K562 (cell line): ENCODE data around the gene ACBD4. TPM values are rescaled to one million over a fixed set of nuclear protein-coding genes. Genes with fewer than 3 reads are reported as not detected.
A peak's percentile ranks its signal among the peaks of the same experiment; 100 is the strongest.

Experiments used
- DDX20 ChIP-seq: fragments of 450-650 bp; IDR thresholded peaks from 2 replicates; pipeline ENCODE4 v1.6.1; 2016; ENCODE audit warnings: missing genetic modification characterization, low read depth, mild to moderate bottlenecking, missing compliant biosample characterization, moderate library complexity
- KDM1A ChIP-seq, 2 experiments: fragments of 450-650 bp; IDR thresholded peaks; 2 replicates each; pipeline ENCODE4 v1.6.1; 2016; ENCODE audit warnings: mild to moderate bottlenecking in 2 of 2
- RBBP5 ChIP-seq: fragments of 200-600 bp; sonication (generic); IDR thresholded peaks from 2 replicates; pipeline ENCODE4 v1.6.1; 2012; ENCODE audit warnings: borderline replicate concordance, mild to moderate bottlenecking, low read length, control low read depth, inconsistent platforms; ENCODE audit not compliant: insufficient read depth, poor library complexity, severe bottlenecking
- SIX5 ChIP-seq, 2 experiments: IDR thresholded peaks; 2 replicates each; pipeline ENCODE4 v1.6.1; 2011; ENCODE audit warnings: low read length in 2 of 2, borderline replicate concordance in 1 of 2, low read depth in 1 of 2, mild to moderate bottlenecking in 1 of 2, moderate library complexity in 1 of 2; ENCODE audit not compliant: insufficient read depth in 1 of 2
- TCF7L2 ChIP-seq: fragments of 150-350 bp; IDR thresholded peaks from 2 replicates; pipeline ENCODE4 v1.6.1; 2016; ENCODE audit warnings: low read depth, mild to moderate bottlenecking, low read length, moderate library complexity
- ZKSCAN1 ChIP-seq: fragments of 150-350 bp; IDR thresholded peaks from 2 replicates; pipeline ENCODE4 v1.6.1; 2016; ENCODE audit warnings: low read depth, low read length
- polyA plus RNA-seq, 8 experiments: library from polyadenylated mRNA; depleted of rRNA in 4 of 8; stranded (reverse) in 5 of 8; unstranded in 3 of 8; fragments of >200 nt; fragmentation: Nextera tagmentation in 2 of 8; fragmentation: Illumina TruSeq in 1 of 8; extraction: Ambion mirVana in 2 of 8; extraction: Trizol in 1 of 8; gene quantifications; 2 replicates each; pipeline versions ENCODE4 v1.2.1 to v1.2.3, GENCODE V29; 2011 to 2014; ENCODE audit warnings: inconsistent platforms in 1 of 8, missing spikeins in 1 of 8
- total RNA-seq, 7 experiments: library from RNA; depleted of rRNA in 6 of 7; stranded (reverse); fragments of >200 nt in 6 of 7; fragmentation: Illumina TruSeq in 2 of 7; extraction: Trizol in 2 of 7; gene quantifications; 2 replicates each; pipeline versions ENCODE4 v1.2.1 to v1.2.3, GENCODE V29; 2011 to 2021; ENCODE audit warnings: low replicate concordance in 1 of 7
- TF ChIP-seq, protein P1 (sequence below): fragments of 450-650 bp; IDR thresholded peaks from 2 replicates; pipeline ENCODE4 v1.6.1; 2016; ENCODE audit warnings: mild to moderate bottlenecking, moderate library complexity
- TF ChIP-seq, protein P2 (sequence below): sonication (generic); formaldehyde crosslinking; IDR thresholded peaks from 2 replicates; pipeline ENCODE4 v1.8.1; 2023; ENCODE audit warnings: mild to moderate bottlenecking, missing genetic modification reagents
- TF ChIP-seq, protein P3 (sequence below): fragments of 150-350 bp; conservative IDR thresholded peaks from 2 replicates; pipeline ENCODE4 v1.6.1; 2014; ENCODE audit warnings: low read length

The ACBD4 gene
- total and polyA plus RNA-seq, 9 of the 15 experiments (the other 6 are each of a cell fraction or from before 2014, with no cell fraction given): 0.14 to 6.9 (median 4.6) TPM

DNA sequence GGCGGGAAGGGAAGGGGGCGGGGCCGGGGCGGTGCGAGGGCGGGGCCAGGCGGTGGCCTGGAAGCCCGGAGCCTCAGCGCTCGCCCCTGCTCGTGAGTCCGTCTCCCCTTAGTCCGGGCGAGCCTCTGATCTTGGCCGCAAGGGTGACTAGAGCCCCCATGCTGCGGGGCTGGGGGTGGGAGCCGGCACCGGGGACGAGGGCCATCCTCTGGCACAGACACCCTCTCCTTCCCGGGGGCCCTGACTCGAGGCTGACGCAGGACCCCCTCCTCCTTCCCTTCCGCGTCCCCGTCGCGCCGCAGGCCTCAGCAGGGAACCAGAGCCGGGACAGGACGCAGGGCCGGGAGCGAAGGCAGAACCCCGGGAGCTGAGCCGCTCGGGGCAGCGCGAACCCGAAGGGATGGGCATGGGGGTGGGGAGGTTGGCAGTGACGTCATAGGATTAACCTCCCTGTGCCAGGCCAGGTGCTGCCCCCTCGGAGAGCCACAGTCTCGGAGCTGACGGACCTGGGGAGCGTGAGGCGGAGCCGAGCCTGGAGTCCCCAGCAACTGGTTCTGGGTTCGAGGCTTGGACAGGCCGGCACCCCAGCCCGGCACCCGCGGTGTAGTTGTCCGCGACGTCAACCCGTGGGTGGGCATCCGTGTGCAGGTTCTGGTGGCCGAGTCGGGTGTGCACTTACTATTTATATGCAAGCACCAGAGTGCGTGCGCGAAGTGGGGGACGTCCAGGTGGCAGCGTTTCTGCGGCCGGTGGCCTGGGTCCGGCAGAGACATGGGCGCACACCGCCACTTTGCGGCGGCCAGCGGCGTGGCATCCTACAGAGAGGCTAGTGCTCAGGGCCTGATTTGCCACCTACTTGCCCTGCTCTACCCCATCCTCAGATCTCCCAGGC lies 2.7 kb upstream of the ACBD4 start (continued):
- TF ChIP-seq, protein P1, sequence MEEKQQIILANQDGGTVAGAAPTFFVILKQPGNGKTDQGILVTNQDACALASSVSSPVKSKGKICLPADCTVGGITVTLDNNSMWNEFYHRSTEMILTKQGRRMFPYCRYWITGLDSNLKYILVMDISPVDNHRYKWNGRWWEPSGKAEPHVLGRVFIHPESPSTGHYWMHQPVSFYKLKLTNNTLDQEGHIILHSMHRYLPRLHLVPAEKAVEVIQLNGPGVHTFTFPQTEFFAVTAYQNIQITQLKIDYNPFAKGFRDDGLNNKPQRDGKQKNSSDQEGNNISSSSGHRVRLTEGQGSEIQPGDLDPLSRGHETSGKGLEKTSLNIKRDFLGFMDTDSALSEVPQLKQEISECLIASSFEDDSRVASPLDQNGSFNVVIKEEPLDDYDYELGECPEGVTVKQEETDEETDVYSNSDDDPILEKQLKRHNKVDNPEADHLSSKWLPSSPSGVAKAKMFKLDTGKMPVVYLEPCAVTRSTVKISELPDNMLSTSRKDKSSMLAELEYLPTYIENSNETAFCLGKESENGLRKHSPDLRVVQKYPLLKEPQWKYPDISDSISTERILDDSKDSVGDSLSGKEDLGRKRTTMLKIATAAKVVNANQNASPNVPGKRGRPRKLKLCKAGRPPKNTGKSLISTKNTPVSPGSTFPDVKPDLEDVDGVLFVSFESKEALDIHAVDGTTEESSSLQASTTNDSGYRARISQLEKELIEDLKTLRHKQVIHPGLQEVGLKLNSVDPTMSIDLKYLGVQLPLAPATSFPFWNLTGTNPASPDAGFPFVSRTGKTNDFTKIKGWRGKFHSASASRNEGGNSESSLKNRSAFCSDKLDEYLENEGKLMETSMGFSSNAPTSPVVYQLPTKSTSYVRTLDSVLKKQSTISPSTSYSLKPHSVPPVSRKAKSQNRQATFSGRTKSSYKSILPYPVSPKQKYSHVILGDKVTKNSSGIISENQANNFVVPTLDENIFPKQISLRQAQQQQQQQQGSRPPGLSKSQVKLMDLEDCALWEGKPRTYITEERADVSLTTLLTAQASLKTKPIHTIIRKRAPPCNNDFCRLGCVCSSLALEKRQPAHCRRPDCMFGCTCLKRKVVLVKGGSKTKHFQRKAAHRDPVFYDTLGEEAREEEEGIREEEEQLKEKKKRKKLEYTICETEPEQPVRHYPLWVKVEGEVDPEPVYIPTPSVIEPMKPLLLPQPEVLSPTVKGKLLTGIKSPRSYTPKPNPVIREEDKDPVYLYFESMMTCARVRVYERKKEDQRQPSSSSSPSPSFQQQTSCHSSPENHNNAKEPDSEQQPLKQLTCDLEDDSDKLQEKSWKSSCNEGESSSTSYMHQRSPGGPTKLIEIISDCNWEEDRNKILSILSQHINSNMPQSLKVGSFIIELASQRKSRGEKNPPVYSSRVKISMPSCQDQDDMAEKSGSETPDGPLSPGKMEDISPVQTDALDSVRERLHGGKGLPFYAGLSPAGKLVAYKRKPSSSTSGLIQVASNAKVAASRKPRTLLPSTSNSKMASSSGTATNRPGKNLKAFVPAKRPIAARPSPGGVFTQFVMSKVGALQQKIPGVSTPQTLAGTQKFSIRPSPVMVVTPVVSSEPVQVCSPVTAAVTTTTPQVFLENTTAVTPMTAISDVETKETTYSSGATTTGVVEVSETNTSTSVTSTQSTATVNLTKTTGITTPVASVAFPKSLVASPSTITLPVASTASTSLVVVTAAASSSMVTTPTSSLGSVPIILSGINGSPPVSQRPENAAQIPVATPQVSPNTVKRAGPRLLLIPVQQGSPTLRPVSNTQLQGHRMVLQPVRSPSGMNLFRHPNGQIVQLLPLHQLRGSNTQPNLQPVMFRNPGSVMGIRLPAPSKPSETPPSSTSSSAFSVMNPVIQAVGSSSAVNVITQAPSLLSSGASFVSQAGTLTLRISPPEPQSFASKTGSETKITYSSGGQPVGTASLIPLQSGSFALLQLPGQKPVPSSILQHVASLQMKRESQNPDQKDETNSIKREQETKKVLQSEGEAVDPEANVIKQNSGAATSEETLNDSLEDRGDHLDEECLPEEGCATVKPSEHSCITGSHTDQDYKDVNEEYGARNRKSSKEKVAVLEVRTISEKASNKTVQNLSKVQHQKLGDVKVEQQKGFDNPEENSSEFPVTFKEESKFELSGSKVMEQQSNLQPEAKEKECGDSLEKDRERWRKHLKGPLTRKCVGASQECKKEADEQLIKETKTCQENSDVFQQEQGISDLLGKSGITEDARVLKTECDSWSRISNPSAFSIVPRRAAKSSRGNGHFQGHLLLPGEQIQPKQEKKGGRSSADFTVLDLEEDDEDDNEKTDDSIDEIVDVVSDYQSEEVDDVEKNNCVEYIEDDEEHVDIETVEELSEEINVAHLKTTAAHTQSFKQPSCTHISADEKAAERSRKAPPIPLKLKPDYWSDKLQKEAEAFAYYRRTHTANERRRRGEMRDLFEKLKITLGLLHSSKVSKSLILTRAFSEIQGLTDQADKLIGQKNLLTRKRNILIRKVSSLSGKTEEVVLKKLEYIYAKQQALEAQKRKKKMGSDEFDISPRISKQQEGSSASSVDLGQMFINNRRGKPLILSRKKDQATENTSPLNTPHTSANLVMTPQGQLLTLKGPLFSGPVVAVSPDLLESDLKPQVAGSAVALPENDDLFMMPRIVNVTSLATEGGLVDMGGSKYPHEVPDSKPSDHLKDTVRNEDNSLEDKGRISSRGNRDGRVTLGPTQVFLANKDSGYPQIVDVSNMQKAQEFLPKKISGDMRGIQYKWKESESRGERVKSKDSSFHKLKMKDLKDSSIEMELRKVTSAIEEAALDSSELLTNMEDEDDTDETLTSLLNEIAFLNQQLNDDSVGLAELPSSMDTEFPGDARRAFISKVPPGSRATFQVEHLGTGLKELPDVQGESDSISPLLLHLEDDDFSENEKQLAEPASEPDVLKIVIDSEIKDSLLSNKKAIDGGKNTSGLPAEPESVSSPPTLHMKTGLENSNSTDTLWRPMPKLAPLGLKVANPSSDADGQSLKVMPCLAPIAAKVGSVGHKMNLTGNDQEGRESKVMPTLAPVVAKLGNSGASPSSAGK: no peak
- TF ChIP-seq RBBP5 (peak; percentile 34), ZKSCAN1 (no peak), TCF7L2 (no peak), DDX20 (tag) (no peak), KDM1A (IDR thresholded peaks at IDR 0.05) (no peak), SIX5 (IDR thresholded peaks at IDR 0.05; ENCODE audit: borderline replicate concordance in 1 of 2, insufficient read depth in 1 of 2, low read depth in 1 of 2, low read length in 2 of 2) (no peak)
- TF ChIP-seq, protein P2, sequence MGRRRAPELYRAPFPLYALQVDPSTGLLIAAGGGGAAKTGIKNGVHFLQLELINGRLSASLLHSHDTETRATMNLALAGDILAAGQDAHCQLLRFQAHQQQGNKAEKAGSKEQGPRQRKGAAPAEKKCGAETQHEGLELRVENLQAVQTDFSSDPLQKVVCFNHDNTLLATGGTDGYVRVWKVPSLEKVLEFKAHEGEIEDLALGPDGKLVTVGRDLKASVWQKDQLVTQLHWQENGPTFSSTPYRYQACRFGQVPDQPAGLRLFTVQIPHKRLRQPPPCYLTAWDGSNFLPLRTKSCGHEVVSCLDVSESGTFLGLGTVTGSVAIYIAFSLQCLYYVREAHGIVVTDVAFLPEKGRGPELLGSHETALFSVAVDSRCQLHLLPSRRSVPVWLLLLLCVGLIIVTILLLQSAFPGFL: no peak
- TF ChIP-seq, protein P3, sequence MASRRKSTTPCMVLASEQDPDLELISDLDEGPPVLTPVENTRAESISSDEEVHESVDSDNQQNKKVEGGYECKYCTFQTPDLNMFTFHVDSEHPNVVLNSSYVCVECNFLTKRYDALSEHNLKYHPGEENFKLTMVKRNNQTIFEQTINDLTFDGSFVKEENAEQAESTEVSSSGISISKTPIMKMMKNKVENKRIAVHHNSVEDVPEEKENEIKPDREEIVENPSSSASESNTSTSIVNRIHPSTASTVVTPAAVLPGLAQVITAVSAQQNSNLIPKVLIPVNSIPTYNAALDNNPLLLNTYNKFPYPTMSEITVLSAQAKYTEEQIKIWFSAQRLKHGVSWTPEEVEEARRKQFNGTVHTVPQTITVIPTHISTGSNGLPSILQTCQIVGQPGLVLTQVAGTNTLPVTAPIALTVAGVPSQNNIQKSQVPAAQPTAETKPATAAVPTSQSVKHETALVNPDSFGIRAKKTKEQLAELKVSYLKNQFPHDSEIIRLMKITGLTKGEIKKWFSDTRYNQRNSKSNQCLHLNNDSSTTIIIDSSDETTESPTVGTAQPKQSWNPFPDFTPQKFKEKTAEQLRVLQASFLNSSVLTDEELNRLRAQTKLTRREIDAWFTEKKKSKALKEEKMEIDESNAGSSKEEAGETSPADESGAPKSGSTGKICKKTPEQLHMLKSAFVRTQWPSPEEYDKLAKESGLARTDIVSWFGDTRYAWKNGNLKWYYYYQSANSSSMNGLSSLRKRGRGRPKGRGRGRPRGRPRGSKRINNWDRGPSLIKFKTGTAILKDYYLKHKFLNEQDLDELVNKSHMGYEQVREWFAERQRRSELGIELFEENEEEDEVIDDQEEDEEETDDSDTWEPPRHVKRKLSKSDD: 0 out of 2 replicates have a peak, but pooled peaks have one; percentile 16
